ENCODE measurements around the gene CTSV.
"Not testable (repeated sequence)": the region's sequence is repeated elsewhere in the genome, so short reads cannot be mapped to it uniquely, and the experiment has no call there.

DNA sequence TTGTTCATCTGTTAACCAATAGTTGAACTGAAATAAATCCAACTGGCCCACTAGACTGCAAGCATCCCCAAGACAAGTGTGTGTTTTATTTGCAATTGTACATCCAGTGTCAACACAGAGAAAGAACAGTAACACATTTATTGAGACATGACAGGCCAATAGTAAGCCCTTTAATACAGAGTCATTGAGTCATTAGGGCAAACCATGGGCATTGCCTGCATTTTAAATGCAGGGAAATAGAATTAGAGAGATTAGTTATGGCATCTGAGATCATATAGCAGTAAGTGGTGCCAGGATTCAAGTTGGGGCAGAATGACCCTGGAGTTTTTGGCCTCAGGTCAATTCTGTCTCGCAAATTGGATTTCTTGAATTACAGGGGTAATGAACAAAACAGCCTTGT, 15.4 kb downstream of the CTSV start:
- TF ChIP-seq EZH2 (optimal IDR thresholded peaks at IDR 0.05; ENCODE audit: low read depth, low read length); EZH2phosphoT487 (IDR thresholded peaks at IDR 0.05; ENCODE audit: low read length): not testable (repeated sequence)
- TF ChIP-seq, protein P1, sequence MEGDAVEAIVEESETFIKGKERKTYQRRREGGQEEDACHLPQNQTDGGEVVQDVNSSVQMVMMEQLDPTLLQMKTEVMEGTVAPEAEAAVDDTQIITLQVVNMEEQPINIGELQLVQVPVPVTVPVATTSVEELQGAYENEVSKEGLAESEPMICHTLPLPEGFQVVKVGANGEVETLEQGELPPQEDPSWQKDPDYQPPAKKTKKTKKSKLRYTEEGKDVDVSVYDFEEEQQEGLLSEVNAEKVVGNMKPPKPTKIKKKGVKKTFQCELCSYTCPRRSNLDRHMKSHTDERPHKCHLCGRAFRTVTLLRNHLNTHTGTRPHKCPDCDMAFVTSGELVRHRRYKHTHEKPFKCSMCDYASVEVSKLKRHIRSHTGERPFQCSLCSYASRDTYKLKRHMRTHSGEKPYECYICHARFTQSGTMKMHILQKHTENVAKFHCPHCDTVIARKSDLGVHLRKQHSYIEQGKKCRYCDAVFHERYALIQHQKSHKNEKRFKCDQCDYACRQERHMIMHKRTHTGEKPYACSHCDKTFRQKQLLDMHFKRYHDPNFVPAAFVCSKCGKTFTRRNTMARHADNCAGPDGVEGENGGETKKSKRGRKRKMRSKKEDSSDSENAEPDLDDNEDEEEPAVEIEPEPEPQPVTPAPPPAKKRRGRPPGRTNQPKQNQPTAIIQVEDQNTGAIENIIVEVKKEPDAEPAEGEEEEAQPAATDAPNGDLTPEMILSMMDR (IDR thresholded peaks at IDR 0.05; ENCODE audit: low read length): not testable (repeated sequence)
